AG10803 (cell line): Measurements from ENCODE around the gene SSBP3.

Source experiments
- DNase-seq: peaks from one replicate; pipeline ENCODE4 v3.0.0; 2010; ENCODE audit warnings: low read depth
- H3K4me3 ChIP-seq: 2 replicates; pipeline ENCODE4 v1.5.1; 2011; ENCODE audit warnings: mild to moderate bottlenecking, low read length, control low read depth
- TF ChIP-seq, protein P1 (sequence below): conservative IDR thresholded peaks from 2 replicates; pipeline ENCODE4 v1.5.1; 2011; ENCODE audit warnings: mild to moderate bottlenecking, low read length, control low read depth, inconsistent platforms

Gene SSBP3

DNA sequence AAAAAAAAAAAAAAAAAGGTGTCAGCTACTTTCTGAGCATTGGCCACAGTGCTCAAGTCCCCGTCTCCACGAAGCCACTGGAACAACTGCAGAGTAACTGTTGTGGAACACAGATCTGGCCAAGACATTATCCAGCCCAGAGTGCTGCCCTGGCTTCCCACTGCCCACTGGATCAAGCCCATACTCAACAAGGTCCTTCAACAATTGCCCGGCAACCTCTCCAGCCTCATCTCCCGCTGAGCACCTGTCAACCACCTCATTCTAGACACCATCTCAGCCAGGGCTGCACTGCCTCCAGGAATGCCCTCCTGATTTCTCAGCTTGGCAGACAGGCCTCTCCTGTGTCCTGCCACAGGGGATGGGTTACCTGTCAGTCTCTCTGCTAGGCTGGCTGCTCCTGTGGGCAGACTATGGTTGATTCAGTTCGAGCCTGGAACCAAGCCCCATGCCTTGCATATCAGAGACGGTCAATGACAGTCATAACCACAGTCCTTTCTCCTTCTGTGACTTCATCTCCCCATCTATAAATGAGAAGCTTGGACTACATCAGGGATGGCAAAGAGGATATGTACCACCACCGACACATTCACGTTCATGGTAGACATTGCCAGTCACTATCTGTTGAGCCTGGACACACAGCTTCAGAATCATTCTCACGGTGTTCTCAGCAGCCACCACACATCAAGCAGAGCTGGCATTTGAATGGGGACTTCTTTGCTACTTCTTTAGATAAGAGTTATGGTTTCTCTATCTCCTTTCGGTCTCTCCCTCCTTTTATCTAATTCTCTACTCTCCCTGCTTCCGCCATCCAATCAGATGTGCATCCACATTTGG, 129.4 kb downstream of the SSBP3 start:
- H3K4me3 ChIP-seq: no peak overlapping the region
- no peak for DNase-seq
- TF ChIP-seq, protein P1, sequence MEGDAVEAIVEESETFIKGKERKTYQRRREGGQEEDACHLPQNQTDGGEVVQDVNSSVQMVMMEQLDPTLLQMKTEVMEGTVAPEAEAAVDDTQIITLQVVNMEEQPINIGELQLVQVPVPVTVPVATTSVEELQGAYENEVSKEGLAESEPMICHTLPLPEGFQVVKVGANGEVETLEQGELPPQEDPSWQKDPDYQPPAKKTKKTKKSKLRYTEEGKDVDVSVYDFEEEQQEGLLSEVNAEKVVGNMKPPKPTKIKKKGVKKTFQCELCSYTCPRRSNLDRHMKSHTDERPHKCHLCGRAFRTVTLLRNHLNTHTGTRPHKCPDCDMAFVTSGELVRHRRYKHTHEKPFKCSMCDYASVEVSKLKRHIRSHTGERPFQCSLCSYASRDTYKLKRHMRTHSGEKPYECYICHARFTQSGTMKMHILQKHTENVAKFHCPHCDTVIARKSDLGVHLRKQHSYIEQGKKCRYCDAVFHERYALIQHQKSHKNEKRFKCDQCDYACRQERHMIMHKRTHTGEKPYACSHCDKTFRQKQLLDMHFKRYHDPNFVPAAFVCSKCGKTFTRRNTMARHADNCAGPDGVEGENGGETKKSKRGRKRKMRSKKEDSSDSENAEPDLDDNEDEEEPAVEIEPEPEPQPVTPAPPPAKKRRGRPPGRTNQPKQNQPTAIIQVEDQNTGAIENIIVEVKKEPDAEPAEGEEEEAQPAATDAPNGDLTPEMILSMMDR: no peak

DNA sequence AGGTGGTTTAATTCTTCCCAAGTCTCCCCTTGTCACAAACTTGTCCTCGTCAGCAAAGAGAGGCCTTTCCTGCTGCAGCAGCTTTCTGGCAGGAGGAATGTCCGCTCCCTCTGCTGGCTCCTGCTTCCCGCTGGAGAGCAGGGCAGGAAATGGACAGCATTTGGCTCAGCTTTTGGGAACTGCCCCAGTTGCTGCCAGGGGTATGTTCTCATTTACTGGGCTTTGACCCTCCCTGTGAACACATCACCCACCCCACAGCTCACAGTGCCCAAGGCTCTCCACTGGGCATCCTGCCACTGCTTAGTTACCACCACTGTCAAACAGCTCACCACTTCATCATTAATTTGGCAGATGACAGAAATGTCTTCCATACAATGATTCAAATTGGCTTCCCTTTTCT, 130.8 kb downstream of the SSBP3 start:
- DNase-seq: peak; percentile 83
- H3K4me3 ChIP-seq: no peak overlapping the region

DNA sequence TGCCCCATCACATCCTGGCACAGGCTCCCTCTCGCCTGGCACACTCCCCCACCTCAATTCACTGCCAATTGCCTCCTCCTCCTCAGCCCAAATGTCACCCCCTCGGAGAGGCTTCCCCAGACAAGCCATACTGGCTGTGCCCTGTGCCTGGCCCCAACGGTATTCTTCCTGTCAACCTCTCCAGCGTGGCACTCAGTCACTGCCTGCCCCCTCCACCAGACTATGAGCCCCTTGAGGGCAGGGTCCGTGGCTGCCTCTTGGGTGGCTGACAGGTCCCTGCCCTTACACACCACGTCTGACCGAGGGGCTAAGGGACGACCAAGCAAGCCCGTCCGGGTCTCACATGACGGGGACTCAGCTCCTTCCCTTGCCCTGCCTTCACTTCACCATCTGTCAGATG, 131.3 kb downstream of the SSBP3 start:
- TF ChIP-seq, protein P1: no peak
- no peak for DNase-seq

More for the DNA sequence above, 130.8 kb downstream of the SSBP3 start:
- TF ChIP-seq, protein P1: peak; percentile 57

DNA sequence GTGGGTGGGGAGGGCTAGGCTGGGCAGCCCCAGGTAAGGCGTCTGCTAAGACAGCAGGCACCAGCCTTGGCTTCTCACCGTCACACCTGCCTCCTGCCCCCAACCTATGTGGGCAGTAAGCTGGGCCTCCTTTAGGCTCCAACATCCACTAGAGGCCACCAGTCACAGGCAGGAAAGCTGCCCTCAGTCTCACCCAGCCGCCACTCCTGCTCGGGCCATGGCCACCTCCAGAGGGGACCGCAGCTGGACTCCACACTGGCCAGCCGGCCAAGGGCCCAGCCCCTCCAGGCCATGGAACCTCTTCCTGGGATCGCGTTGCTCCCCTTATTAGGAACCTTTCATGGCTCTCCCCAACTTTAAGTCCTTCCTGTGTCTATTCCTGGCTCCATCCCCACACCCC, 131.7 kb downstream of the SSBP3 start:
- no peak for DNase-seq
- H3K4me3 ChIP-seq: no peak overlapping the region
- TF ChIP-seq, protein P1: peak; percentile 25

More for the DNA sequence above, 131.3 kb downstream of the SSBP3 start:
- no peak overlapping the region; the same call in 1 of the 2 replicates for H3K4me3 ChIP-seq

DNA sequence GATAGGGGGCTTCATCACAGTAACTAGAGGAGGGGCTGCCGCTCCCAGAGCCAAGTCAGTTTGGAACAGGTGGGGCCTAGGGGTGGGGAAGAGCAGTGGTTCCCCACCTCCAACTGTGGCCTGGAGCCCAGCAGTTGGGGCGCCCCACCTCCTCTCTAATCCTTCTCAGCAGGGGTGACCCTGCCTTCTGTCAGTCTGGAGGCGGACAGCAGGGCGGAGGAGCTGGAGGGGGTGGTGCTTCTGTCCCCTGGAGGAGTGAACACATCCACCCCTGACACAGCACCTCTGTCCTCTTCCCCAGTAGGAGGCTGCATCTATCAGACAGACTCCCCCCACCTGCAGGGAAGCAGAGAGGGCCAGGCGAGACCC, 132.4 kb downstream of the SSBP3 start:
- no peak overlapping the region for H3K4me3 ChIP-seq
- no peak for DNase-seq
- TF ChIP-seq, protein P1: no peak

DNA sequence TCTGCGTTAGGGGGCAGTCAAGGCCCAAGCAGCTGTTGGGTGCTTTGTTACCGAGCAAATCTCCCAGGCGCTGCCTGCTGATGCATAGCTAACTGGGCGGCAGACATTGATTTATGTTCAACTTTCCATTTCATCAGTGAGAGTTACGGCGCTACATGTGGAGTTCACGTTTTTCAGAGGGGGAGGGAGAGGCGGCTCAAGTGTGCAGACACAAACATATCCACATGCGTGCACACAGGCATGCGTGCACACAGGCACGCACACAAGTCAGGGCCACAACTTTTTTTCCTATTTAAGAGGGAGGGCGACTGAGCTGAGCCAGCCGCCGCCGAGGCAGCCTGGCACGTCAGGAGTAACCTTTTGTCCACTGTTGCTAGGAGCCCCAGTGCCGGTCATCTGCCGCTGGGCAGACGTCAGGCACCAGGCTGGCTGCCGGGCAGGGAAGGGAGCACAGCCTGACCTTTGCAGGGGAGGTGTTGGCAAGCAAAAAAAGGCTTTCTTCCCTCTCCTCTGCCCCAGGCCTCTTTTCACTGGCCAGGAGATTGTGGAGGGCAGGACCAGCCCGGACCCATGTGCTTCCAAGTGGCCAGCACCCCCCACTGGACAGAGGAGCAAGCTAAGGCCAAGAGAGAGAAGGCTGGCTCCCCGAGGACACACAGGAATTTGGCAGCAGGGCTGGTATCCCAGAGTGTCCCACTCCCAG, 133.0 kb downstream of the SSBP3 start:
- TF ChIP-seq, protein P1: peak; percentile 90
- H3K4me3 ChIP-seq: peak overlapping the region; percentile 23; the same call in 1 of the 2 replicates
- peak; percentile 93 for DNase-seq

DNA sequence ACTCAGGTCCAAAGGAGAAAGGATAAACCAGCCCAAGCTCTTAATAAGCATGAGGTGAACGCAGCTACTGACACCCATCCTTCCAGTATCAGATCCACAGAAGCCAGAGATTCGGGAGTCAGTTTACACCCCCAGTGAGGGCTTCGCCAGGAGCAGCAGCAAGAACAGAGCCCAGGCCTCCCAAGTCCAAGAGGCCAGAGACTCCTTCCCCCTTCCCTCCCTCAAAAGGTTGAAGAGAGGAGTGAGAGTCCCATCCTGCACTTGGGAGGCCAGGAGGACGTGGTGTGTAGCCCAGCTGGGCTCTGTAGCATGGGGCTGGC, 133.5 kb downstream of the SSBP3 start:
- TF ChIP-seq, protein P1: no peak
- no peak for DNase-seq

More for the DNA sequence above, 133.5 kb downstream of the SSBP3 start:
- H3K4me3 ChIP-seq: no peak overlapping the region
